CD14-positive monocyte (primary cell): ENCODE data around the gene ATG13. TPM values are rescaled to one million over a fixed set of nuclear protein-coding genes. Genes with fewer than 3 reads are reported as not detected.

Experiments
- DNase-seq, 3 donors: peaks; one replicate each; pipeline ENCODE4 v3.0.0-alpha.2; 2011 to 2022
- H2AFZ ChIP-seq: 2 replicates; pipeline ENCODE4 v1.6.0; 2012; ENCODE audit warnings: mild to moderate bottlenecking, low read depth, low read length, inconsistent platforms; ENCODE audit not compliant: insufficient read depth, poor library complexity, severe bottlenecking
- H3K27ac ChIP-seq, 2 donors: 1 replicate in 1 of 2; 2 replicates in 1 of 2; pipeline ENCODE4 v1.5.1; 2012 to 2013; ENCODE audit warnings: low read length in 2 of 2, control low read depth in 1 of 2, inconsistent platforms in 1 of 2, low read depth in 1 of 2, mild to moderate bottlenecking in 1 of 2
- H3K27me3 ChIP-seq, 2 donors: one replicate each; pipeline versions ENCODE4 v1.6.0 to v1.6.1; 2011 to 2013; ENCODE audit warnings: low read length in 2 of 2; ENCODE audit not compliant: control insufficient read depth in 2 of 2, insufficient read depth in 2 of 2
- H3K36me3 ChIP-seq, 2 donors: replicated peaks in 1 of 2; 1 replicate in 1 of 2; 2 replicates in 1 of 2; pipeline versions ENCODE4 v1.5.1 to v1.6.1; 2012 to 2013; ENCODE audit warnings: low read length in 2 of 2, control low read depth in 1 of 2, inconsistent platforms in 1 of 2, mild to moderate bottlenecking in 1 of 2; ENCODE audit not compliant: insufficient read depth in 2 of 2, control insufficient read depth in 1 of 2
- H3K4me1 ChIP-seq, 2 donors: 1 replicate in 1 of 2; 2 replicates in 1 of 2; pipeline versions ENCODE4 v1.5.1 to v1.6.1; 2012 to 2013; ENCODE audit warnings: low read length in 2 of 2, control low read depth in 1 of 2, inconsistent platforms in 1 of 2, mild to moderate bottlenecking in 1 of 2, moderate library complexity in 1 of 2; ENCODE audit not compliant: insufficient read depth in 2 of 2, control insufficient read depth in 1 of 2
- H3K4me2 ChIP-seq: replicated peaks from 2 replicates; pipeline ENCODE3; 2012; ENCODE audit warnings: low read length, moderate library complexity, mild to moderate bottlenecking; ENCODE audit not compliant: poor library complexity, severe bottlenecking; ENCODE audit errors: extremely low read depth
- H3K4me3 ChIP-seq, 3 experiments: fragments of 200-600 bp in 1 of 3; sonication (generic) in 1 of 3; replicated peaks in 1 of 3; 1 replicate in 2 of 3; 2 replicates in 1 of 3; pipeline ENCODE4 v1.5.1; 2011 to 2013; ENCODE audit warnings: low read length in 3 of 3, mild to moderate bottlenecking in 3 of 3, control low read depth in 2 of 3, low read depth in 2 of 3, inconsistent platforms in 1 of 3, moderate library complexity in 1 of 3
- H3K79me2 ChIP-seq: 2 replicates; pipeline ENCODE4 v1.6.0; 2012; ENCODE audit warnings: mild to moderate bottlenecking, control low read depth, inconsistent platforms, low read length, moderate library complexity; ENCODE audit not compliant: insufficient read depth
- H3K9ac ChIP-seq: 2 replicates; pipeline ENCODE4 v1.6.0; 2017; ENCODE audit warnings: low read length, mild to moderate bottlenecking; ENCODE audit not compliant: insufficient read depth, poor library complexity, severe bottlenecking
- H3K9me3 ChIP-seq, 2 donors: replicated peaks in 1 of 2; 1 replicate in 1 of 2; 2 replicates in 1 of 2; pipeline versions ENCODE4 v1.5.1 to v1.6.1; 2012 to 2013; ENCODE audit warnings: low read length in 2 of 2, control low read depth in 1 of 2; ENCODE audit not compliant: control insufficient read depth in 1 of 2, insufficient read depth in 1 of 2
- H4K20me1 ChIP-seq: 2 replicates; pipeline ENCODE4 v1.6.0; 2012; ENCODE audit warnings: mild to moderate bottlenecking, low read length, control low read depth, moderate library complexity; ENCODE audit not compliant: insufficient read depth
- H3K27ac Mint-ChIP-seq, 7 donors: one replicate each; pipeline ENCODE4 v1.8.0; 2020; ENCODE audit warnings: mild to moderate bottlenecking in 7 of 7, mixed read lengths in 7 of 7, moderate library complexity in 6 of 7, inconsistent platforms in 2 of 7
- H3K27me3 Mint-ChIP-seq, 3 donors: one replicate each; pipeline ENCODE4 v1.8.0; 2021 to 2022; ENCODE audit warnings: low read depth in 3 of 3, mild to moderate bottlenecking in 3 of 3, mixed read lengths in 3 of 3, moderate library complexity in 3 of 3, inconsistent platforms in 1 of 3
- H3K36me3 Mint-ChIP-seq, 2 donors: one replicate each; pipeline ENCODE4 v1.8.0; 2020; ENCODE audit warnings: mixed read lengths in 2 of 2, inconsistent platforms in 1 of 2, mild to moderate bottlenecking in 1 of 2
- H3K4me1 Mint-ChIP-seq: one replicate; pipeline ENCODE4 v1.8.0; 2020; ENCODE audit warnings: mild to moderate bottlenecking, mixed read lengths
- H3K4me3 Mint-ChIP-seq, 2 donors: one replicate each; pipeline ENCODE4 v1.8.0; 2020; ENCODE audit warnings: mild to moderate bottlenecking in 2 of 2, mixed read lengths in 2 of 2, moderate library complexity in 1 of 2
- H3K9me3 Mint-ChIP-seq, 7 donors: one replicate each; pipeline ENCODE4 v1.8.0; 2020 to 2022; ENCODE audit warnings: mixed read lengths in 7 of 7, mild to moderate bottlenecking in 6 of 7, moderate library complexity in 6 of 7, inconsistent platforms in 2 of 7
- intact Hi-C, 2 donors: fragments of 100-400 bp; cut with micrococcal nuclease; formaldehyde crosslinking; loops; one replicate each; pipeline versions ENCODE4 v1.15.0 to v1.15.1; 2023
- polyA plus RNA-seq, 3 donors: library from polyadenylated mRNA; depleted of rRNA in 1 of 3; unstranded in 2 of 3; stranded (reverse) in 1 of 3; fragments of 300-500 nt in 2 of 3; fragments of >200 nt in 1 of 3; fragmentation: Illumina TruSeq in 2 of 3; gene quantifications; 1 replicate in 2 of 3; 2 replicates in 1 of 3; pipeline ENCODE4 v1.2.3, GENCODE V29; 2012 to 2021
- TF ChIP-seq, protein P1 (sequence below): fragments of 200-600 bp; IDR thresholded peaks from one replicate; pipeline ENCODE4 v1.8.0; 2022; ENCODE audit warnings: antibody characterized with exemption, mild to moderate bottlenecking

Gene ATG13
- polyA plus RNA-seq, 3 donors: 33.7 to 55.5 (median 51.2) TPM

DNA sequence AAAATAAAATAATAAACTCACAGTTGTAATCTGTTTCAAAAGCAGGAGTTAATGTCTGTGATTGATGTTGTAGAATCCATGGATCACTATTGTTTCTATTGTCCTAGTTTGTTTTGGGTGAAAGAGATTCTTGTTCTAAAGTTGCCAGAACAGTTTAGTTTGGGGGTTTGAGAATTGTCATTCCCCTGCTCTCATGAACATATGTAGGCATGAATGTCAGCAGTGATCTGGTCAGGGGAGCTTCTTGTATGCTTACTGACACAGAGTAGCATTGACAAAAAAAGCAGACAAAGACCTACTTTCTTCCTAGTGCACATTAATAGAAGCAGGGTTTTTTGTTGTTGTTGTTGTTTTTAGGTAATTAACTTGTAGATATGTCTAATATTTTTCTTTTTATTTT is 44.5 kb downstream of the ATG13 start:
- peaks cover 0 to 1% (median 0%) of the 10 kb centered on the region in 3 donors for H3K27me3 Mint-ChIP-seq
- Histone ChIP-seq H3K79me2 (peaks cover 13% of the 10 kb centered on the region), H4K20me1 (peaks cover 5% of the 10 kb centered on the region), H2AFZ (no peak overlapping the region), H3K4me3 (no peak overlapping the region), H3K4me1 (peaks cover 14 to 17% of the 10 kb centered on the region in 2 donors), H3K27me3 (no peaks in the 10 kb centered on the region), H3K27ac (no peak overlapping the region), H3K4me2 (no peak overlapping the region), H3K9ac (no peak overlapping the region), H3K9me3 (no peaks in the 10 kb centered on the region), H3K36me3 (peaks cover 77 to 97% of the 10 kb centered on the region in 2 donors)
- H3K36me3 Mint-ChIP-seq: peaks cover 83 to 97% of the 10 kb centered on the region in 2 donors
- H3K4me1 Mint-ChIP-seq: peaks cover 26% of the 10 kb centered on the region
- TF ChIP-seq, protein P1, sequence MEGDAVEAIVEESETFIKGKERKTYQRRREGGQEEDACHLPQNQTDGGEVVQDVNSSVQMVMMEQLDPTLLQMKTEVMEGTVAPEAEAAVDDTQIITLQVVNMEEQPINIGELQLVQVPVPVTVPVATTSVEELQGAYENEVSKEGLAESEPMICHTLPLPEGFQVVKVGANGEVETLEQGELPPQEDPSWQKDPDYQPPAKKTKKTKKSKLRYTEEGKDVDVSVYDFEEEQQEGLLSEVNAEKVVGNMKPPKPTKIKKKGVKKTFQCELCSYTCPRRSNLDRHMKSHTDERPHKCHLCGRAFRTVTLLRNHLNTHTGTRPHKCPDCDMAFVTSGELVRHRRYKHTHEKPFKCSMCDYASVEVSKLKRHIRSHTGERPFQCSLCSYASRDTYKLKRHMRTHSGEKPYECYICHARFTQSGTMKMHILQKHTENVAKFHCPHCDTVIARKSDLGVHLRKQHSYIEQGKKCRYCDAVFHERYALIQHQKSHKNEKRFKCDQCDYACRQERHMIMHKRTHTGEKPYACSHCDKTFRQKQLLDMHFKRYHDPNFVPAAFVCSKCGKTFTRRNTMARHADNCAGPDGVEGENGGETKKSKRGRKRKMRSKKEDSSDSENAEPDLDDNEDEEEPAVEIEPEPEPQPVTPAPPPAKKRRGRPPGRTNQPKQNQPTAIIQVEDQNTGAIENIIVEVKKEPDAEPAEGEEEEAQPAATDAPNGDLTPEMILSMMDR: no peak
- intact Hi-C loops: no loop called here
- no peaks in the 10 kb centered on the region for H3K9me3 Mint-ChIP-seq
- H3K4me3 Mint-ChIP-seq: no peak overlapping the region
- peak overlapping the region in 2 of 7 donors; percentile 10 to 40 for H3K27ac Mint-ChIP-seq
- DNase-seq: no peak

DNA sequence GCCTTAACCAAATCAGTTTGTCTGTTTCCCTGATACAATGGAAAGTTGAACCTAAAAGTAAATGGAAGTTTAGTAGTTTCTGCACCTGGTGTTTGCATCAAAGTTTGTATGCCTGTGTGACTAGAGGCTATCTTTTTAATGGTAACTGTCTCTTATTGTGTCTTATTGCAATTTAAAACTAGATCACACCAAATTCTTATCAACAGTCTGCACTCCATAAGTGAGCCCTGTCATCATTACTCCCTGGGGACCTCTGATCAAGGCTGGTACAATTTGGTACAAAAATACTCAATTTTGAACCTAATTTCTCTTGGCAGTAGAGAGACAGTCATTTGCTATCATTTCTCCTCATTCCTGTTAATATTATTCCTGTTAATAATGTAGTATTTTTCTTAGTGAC is 45.0 kb downstream of the ATG13 start:
- Histone ChIP-seq H3K27ac (no peak overlapping the region), H3K9ac (no peak overlapping the region), H3K79me2 (peaks cover 17% of the 10 kb centered on the region), H3K27me3 (no peaks in the 10 kb centered on the region), H3K4me3 (no peak overlapping the region), H3K4me2 (no peak overlapping the region), H4K20me1 (peaks cover 5% of the 10 kb centered on the region), H2AFZ (no peak overlapping the region), H3K4me1 (peaks cover 14 to 17% of the 10 kb centered on the region in 2 donors), H3K9me3 (no peaks in the 10 kb centered on the region), H3K36me3 (peaks cover 77 to 97% of the 10 kb centered on the region in 2 donors)
- H3K27ac Mint-ChIP-seq: peak overlapping the region in 1 of 7 donors; percentile 36
- H3K4me1 Mint-ChIP-seq: peaks cover 26% of the 10 kb centered on the region
- no peaks in the 10 kb centered on the region for H3K9me3 Mint-ChIP-seq
- peaks cover 0 to 1% (median 0%) of the 10 kb centered on the region in 3 donors for H3K27me3 Mint-ChIP-seq
- TF ChIP-seq, protein P1: no peak
- no peak overlapping the region for H3K4me3 Mint-ChIP-seq
- peaks cover 83 to 97% of the 10 kb centered on the region in 2 donors for H3K36me3 Mint-ChIP-seq
- intact Hi-C loops: no loop called here
- DNase-seq: no peak
